ENCODE measurements around the gene ZC3H4.

- no peak for TF ChIP-seq CTCF (conservative IDR thresholded peaks at IDR 0.05)
- TF ChIP-seq ZFX (IDR thresholded peaks at IDR 0.05), result no peak
Measured at GRCh38 chr19:47065242-47065641, 48.3 kb downstream of the ZC3H4 start.

All from C4-2B (cell line).